ENCODE measurements around the gene EHMT1. TPM values are rescaled to one million over a fixed set of nuclear protein-coding genes. Genes with fewer than 3 reads are reported as not detected.
A peak's percentile ranks its signal among the peaks of the same experiment; 100 is the strongest.

EHMT1 gene
- total and polyA plus RNA-seq, 2 of the 13 experiments (the other 11 are each of a cell fraction or from before 2014, with no cell fraction given) = 23.0 to 27.1 TPM

GRCh38 chr9:137785704-137786161, 166.9 kb downstream of the EHMT1 start (continued):
- TF ChIP-seq CREB1 (IDR thresholded peaks at IDR 0.05) (no peak), CREB1 (CRISPR knock-in tag; IDR thresholded peaks at IDR 0.05) (no peak), GABPA (IDR thresholded peaks at IDR 0.05; ENCODE audit: low read depth, low read length) (no peak), GABPA (CRISPR knock-in tag; IDR thresholded peaks at IDR 0.05; ENCODE audit: low read depth) (peak; percentile 64), ZNF672 (CRISPR knock-in tag; IDR thresholded peaks at IDR 0.05) (no peak), MYNN (CRISPR knock-in tag; IDR thresholded peaks at IDR 0.05; ENCODE audit: low read depth) (no peak), CENPBD1 (CRISPR knock-in tag; IDR thresholded peaks at IDR 0.05; ENCODE audit: borderline replicate concordance, low read depth) (no peak), ARID3A (IDR thresholded peaks at IDR 0.05; ENCODE audit: low read depth, low read length) (no peak), RARG (CRISPR knock-in tag; IDR thresholded peaks at IDR 0.05; ENCODE audit: low read depth) (no peak), ZKSCAN8 (CRISPR knock-in tag; IDR thresholded peaks at IDR 0.05; ENCODE audit: borderline replicate concordance) (peak; percentile 64; the same call in 1 of the 2 replicates), KDM3A (CRISPR knock-in tag; IDR thresholded peaks at IDR 0.05; ENCODE audit: low read depth) (0 out of 2 replicates have a peak, but pooled peaks have one; percentile 38), HOXA5 (CRISPR knock-in tag; IDR thresholded peaks at IDR 0.05) (no peak), SOX5 (CRISPR knock-in tag; IDR thresholded peaks at IDR 0.05; ENCODE audit: borderline replicate concordance) (peak; percentile 96), ZNF749 (CRISPR knock-in tag; IDR thresholded peaks at IDR 0.05; ENCODE audit: borderline replicate concordance) (no peak), ZBTB3 (CRISPR knock-in tag; IDR thresholded peaks at IDR 0.05; ENCODE audit: borderline replicate concordance, low read depth) (no peak), ZNF292 (CRISPR knock-in tag; IDR thresholded peaks at IDR 0.05; ENCODE audit: borderline replicate concordance, low read depth) (peak; percentile 56; the same call in 1 of the 2 replicates), ZNF572 (CRISPR knock-in tag; IDR thresholded peaks at IDR 0.05) (no peak), ZNF224 (CRISPR knock-in tag; IDR thresholded peaks at IDR 0.05) (no peak), MLLT10 (CRISPR knock-in tag; IDR thresholded peaks at IDR 0.05) (no peak), ZNF121 (CRISPR knock-in tag; IDR thresholded peaks at IDR 0.05) (peak; percentile 82), KDM5B (CRISPR knock-in tag; IDR thresholded peaks at IDR 0.05; ENCODE audit: borderline replicate concordance) (no peak), ZNF709 (CRISPR knock-in tag; IDR thresholded peaks at IDR 0.05) (no peak), ZNF792 (CRISPR knock-in tag; IDR thresholded peaks at IDR 0.05) (no peak), ESRRA (CRISPR knock-in tag; IDR thresholded peaks at IDR 0.05; ENCODE audit: low read depth) (no peak), EHMT2 (IDR thresholded peaks at IDR 0.05; ENCODE audit: borderline replicate concordance, low read depth, low read length) (no peak)
- TF ChIP-seq, protein P1, sequence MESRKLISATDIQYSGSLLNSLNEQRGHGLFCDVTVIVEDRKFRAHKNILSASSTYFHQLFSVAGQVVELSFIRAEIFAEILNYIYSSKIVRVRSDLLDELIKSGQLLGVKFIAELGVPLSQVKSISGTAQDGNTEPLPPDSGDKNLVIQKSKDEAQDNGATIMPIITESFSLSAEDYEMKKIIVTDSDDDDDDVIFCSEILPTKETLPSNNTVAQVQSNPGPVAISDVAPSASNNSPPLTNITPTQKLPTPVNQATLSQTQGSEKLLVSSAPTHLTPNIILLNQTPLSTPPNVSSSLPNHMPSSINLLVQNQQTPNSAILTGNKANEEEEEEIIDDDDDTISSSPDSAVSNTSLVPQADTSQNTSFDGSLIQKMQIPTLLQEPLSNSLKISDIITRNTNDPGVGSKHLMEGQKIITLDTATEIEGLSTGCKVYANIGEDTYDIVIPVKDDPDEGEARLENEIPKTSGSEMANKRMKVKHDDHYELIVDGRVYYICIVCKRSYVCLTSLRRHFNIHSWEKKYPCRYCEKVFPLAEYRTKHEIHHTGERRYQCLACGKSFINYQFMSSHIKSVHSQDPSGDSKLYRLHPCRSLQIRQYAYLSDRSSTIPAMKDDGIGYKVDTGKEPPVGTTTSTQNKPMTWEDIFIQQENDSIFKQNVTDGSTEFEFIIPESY (CRISPR knock-in tag; IDR thresholded peaks at IDR 0.05) = no peak; the same call in 1 of the 2 replicates
- TF ChIP-seq, protein P2, sequence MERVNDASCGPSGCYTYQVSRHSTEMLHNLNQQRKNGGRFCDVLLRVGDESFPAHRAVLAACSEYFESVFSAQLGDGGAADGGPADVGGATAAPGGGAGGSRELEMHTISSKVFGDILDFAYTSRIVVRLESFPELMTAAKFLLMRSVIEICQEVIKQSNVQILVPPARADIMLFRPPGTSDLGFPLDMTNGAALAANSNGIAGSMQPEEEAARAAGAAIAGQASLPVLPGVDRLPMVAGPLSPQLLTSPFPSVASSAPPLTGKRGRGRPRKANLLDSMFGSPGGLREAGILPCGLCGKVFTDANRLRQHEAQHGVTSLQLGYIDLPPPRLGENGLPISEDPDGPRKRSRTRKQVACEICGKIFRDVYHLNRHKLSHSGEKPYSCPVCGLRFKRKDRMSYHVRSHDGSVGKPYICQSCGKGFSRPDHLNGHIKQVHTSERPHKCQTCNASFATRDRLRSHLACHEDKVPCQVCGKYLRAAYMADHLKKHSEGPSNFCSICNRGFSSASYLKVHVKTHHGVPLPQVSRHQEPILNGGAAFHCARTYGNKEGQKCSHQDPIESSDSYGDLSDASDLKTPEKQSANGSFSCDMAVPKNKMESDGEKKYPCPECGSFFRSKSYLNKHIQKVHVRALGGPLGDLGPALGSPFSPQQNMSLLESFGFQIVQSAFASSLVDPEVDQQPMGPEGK (CRISPR knock-in tag; IDR thresholded peaks at IDR 0.05) = peak; percentile 73

Measured in HepG2 (cell line).